Measurements from ENCODE around the gene HMBS. TPM values are rescaled to one million over a fixed set of nuclear protein-coding genes. Genes with fewer than 3 reads are reported as not detected.

HMBS gene
- total RNA-seq, 1 experiment from 2014 or later = 9.3 TPM

DNA sequence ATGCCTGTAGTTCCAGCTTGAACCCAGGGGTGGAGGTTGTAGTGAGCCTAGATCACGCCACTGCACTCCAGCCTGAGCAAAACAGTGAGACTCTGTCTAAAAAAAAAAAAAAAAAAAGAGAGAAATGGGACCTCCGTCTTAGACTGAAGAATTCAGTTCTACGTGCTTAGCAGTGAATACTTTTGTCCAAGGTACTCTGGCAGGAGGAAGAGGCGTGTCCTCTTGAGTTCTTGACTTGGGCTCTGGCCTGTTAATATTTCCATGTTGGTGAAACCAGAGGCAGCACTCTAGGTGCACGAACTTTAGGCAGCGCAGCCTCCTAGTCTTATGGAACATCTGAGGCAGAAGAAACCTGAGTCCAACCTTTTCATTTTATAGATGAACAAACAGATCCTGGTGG lies 2.4 kb downstream of the HMBS start:
- TF ChIP-seq, protein P1, sequence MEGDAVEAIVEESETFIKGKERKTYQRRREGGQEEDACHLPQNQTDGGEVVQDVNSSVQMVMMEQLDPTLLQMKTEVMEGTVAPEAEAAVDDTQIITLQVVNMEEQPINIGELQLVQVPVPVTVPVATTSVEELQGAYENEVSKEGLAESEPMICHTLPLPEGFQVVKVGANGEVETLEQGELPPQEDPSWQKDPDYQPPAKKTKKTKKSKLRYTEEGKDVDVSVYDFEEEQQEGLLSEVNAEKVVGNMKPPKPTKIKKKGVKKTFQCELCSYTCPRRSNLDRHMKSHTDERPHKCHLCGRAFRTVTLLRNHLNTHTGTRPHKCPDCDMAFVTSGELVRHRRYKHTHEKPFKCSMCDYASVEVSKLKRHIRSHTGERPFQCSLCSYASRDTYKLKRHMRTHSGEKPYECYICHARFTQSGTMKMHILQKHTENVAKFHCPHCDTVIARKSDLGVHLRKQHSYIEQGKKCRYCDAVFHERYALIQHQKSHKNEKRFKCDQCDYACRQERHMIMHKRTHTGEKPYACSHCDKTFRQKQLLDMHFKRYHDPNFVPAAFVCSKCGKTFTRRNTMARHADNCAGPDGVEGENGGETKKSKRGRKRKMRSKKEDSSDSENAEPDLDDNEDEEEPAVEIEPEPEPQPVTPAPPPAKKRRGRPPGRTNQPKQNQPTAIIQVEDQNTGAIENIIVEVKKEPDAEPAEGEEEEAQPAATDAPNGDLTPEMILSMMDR (conservative IDR thresholded peaks at IDR 0.05; ENCODE audit: low read depth, low read length) = no peak
- TF ChIP-seq EZH2phosphoT487 (IDR thresholded peaks at IDR 0.05; ENCODE audit: borderline replicate concordance, low read length) = no peak
- TF ChIP-seq EZH2 (IDR thresholded peaks at IDR 0.05; ENCODE audit: low read length, unreplicated experiment) = no peak
- H3K36me3 ChIP-seq (ENCODE audit: low read depth, low read length) = peaks cover 5% of the 10 kb centered on the region; the same call in 1 of the 2 replicates
- intact Hi-C loops (cut with micrococcal nuclease) = no loop called here
- H3K4me3 ChIP-seq (ENCODE audit: low read length) = no peak overlapping the region
- H3K27me3 ChIP-seq (ENCODE audit: low read length) = no peaks in the 10 kb centered on the region
- no TSS peak for BruUV-seq (replicated peaks)
- peak overlapping the region; percentile 58 for H3K4me2 ChIP-seq (ENCODE audit: low read length)
- H3F3A ChIP-seq (ENCODE audit: low read length, unreplicated experiment) = peaks cover 8% of the 10 kb centered on the region
- no peaks in the 10 kb centered on the region for H3K9me2 ChIP-seq (replicated peaks; ENCODE audit: low read length)
- no peaks in the 10 kb centered on the region for H3K9me3 ChIP-seq (ENCODE audit: low read length)
- H3K79me2 ChIP-seq (ENCODE audit: low read length) = peaks cover 26% of the 10 kb centered on the region
- H3K9ac ChIP-seq (ENCODE audit: low read length) = no peak overlapping the region
- peak overlapping the region; percentile 16 for H3K27ac ChIP-seq (ENCODE audit: low read length)
- H2AFZ ChIP-seq (ENCODE audit: low read length) = no peak overlapping the region
- H3K4me1 ChIP-seq (ENCODE audit: insufficient read depth, low read length) = peaks cover 23% of the 10 kb centered on the region
- H4K20me1 ChIP-seq (ENCODE audit: low read length) = peaks cover 1% of the 10 kb centered on the region; the same call in 1 of the 2 replicates
- ChIA-PET CTCF (no interaction called here), POLR2A (ENCODE audit: unreplicated experiment) (no interaction called here)
- no peak for DNase-seq
- ATAC-seq = no peak

DNA sequence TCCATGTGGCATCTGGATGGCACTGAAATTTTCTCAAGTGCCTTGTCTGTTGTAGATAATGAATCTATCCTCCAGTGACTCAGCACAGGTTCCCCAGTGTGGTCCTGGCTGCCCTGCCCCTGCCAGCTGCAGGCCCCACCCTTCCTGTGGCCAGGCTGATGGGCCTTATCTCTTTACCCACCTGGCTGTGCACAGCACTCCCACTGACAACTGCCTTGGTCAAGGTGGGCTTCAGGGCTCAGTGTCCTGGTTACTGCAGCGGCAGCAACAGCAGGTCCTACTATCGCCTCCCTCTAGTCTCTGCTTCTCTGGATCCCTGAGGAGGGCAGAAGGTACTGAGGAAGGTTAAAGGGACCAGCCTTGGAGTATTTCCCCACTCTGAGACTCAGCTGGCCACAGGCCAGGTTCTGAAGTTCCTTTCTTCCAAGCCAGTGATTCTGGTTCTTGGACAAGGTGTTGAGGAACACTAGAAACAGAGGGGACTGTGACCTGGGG lies 3.1 kb downstream of the HMBS start:
- H3K9me3 ChIP-seq (ENCODE audit: low read length) = no peaks in the 10 kb centered on the region
- peak overlapping the region; percentile 58 for H3K4me2 ChIP-seq (ENCODE audit: low read length)
- no peaks in the 10 kb centered on the region for H3K9me2 ChIP-seq (replicated peaks; ENCODE audit: low read length)
- CTCF ChIA-PET = no interaction called here
- H3K27me3 ChIP-seq (ENCODE audit: low read length) = no peaks in the 10 kb centered on the region
- peak; percentile 6; the same call in 1 of the 2 replicates for ATAC-seq
- H3K27ac ChIP-seq (ENCODE audit: low read length) = peak overlapping the region; percentile 16
- intact Hi-C loops (cut with micrococcal nuclease) = no loop called here
- no peak for TF ChIP-seq EZH2 (IDR thresholded peaks at IDR 0.05; ENCODE audit: low read length, unreplicated experiment)
- no peak for TF ChIP-seq EZH2phosphoT487 (IDR thresholded peaks at IDR 0.05; ENCODE audit: borderline replicate concordance, low read length)
- TF ChIP-seq, protein P1 (conservative IDR thresholded peaks at IDR 0.05; ENCODE audit: low read depth, low read length) = no peak
- H2AFZ ChIP-seq (ENCODE audit: low read length) = no peak overlapping the region
- BruUV-seq (replicated peaks) = no TSS peak
- H3K9ac ChIP-seq (ENCODE audit: low read length) = no peak overlapping the region
- peaks cover 8% of the 10 kb centered on the region for H4K20me1 ChIP-seq (ENCODE audit: low read length)
- H3K4me3 ChIP-seq (ENCODE audit: low read length) = no peak overlapping the region
- peaks cover 7% of the 10 kb centered on the region; the same call in 1 of the 2 replicates for H3K36me3 ChIP-seq (ENCODE audit: low read depth, low read length)
- DNase-seq = peak; percentile 52
- H3K4me1 ChIP-seq (ENCODE audit: insufficient read depth, low read length) = peaks cover 30% of the 10 kb centered on the region
- POLR2A ChIA-PET (ENCODE audit: unreplicated experiment) = no interaction called here
- peaks cover 8% of the 10 kb centered on the region for H3F3A ChIP-seq (ENCODE audit: low read length, unreplicated experiment)
- H3K79me2 ChIP-seq (ENCODE audit: low read length) = peaks cover 33% of the 10 kb centered on the region

DNA sequence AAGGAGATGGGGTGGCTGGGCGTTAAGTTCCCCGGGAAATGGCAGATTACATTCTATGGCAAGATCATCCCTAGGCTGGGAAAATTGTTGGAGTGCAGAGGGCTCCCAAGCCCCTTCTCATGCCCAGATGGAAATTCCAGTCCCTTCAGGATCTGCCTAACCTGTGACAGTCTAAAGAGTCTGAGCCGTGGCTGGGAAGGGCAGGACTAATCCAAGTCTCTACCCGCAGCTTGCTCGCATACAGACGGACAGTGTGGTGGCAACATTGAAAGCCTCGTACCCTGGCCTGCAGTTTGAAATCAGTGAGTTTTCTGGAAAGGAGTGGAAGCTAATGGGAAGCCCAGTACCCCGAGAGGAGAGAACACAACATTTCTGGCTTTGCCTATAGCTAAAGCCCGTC lies 3.7 kb downstream of the HMBS start:
- no peak overlapping the region for H3K4me3 ChIP-seq (ENCODE audit: low read length)
- peaks cover 14% of the 10 kb centered on the region for H4K20me1 ChIP-seq (ENCODE audit: low read length)
- H2AFZ ChIP-seq (ENCODE audit: low read length) = no peak overlapping the region
- no peak overlapping the region for H3K9ac ChIP-seq (ENCODE audit: low read length)
- POLR2A ChIA-PET (ENCODE audit: unreplicated experiment) = no interaction called here
- TF ChIP-seq EZH2 (IDR thresholded peaks at IDR 0.05; ENCODE audit: low read length, unreplicated experiment) = no peak
- TF ChIP-seq, protein P1 (conservative IDR thresholded peaks at IDR 0.05; ENCODE audit: low read depth, low read length) = no peak
- TF ChIP-seq EZH2phosphoT487 (IDR thresholded peaks at IDR 0.05; ENCODE audit: borderline replicate concordance, low read length) = no peak
- no peaks in the 10 kb centered on the region for H3K27me3 ChIP-seq (ENCODE audit: low read length)
- ATAC-seq = no peak
- no peak overlapping the region for H3K4me2 ChIP-seq (ENCODE audit: low read length)
- H3K79me2 ChIP-seq (ENCODE audit: low read length) = peaks cover 39% of the 10 kb centered on the region
- no peaks in the 10 kb centered on the region for H3K9me2 ChIP-seq (replicated peaks; ENCODE audit: low read length)
- H3K4me1 ChIP-seq (ENCODE audit: insufficient read depth, low read length) = peaks cover 36% of the 10 kb centered on the region
- no peak overlapping the region for H3K27ac ChIP-seq (ENCODE audit: low read length)
- no peaks in the 10 kb centered on the region for H3K9me3 ChIP-seq (ENCODE audit: low read length)
- no TSS peak for BruUV-seq (replicated peaks)
- DNase-seq = no peak
- peaks cover 13% of the 10 kb centered on the region for H3K36me3 ChIP-seq (ENCODE audit: low read depth, low read length)
- CTCF ChIA-PET = no interaction called here
- intact Hi-C loops (cut with micrococcal nuclease) = no loop called here
- peaks cover 12% of the 10 kb centered on the region for H3F3A ChIP-seq (ENCODE audit: low read length, unreplicated experiment)
